ENCODE data around the gene DIPK1B.

GRCh38 chr9:136723362-136723976 lies 11.1 kb downstream of the DIPK1B start:
- no peak for TF ChIP-seq CTCF (IDR thresholded peaks at IDR 0.05)
- no peak for TF ChIP-seq POLR2A (IDR thresholded peaks at IDR 0.05)
